HEK293 (cell line): Measurements from ENCODE around the gene HDAC10.

Experiments used
- KLF10 ChIP-seq: fragments of 450-650 bp; IDR thresholded peaks from 2 replicates; pipeline ENCODE4 v1.5.1; 2018; ENCODE audit warnings: missing biosample characterization, mild to moderate bottlenecking, missing genetic modification characterization
- MZF1 ChIP-seq: fragments of 450-650 bp; formaldehyde crosslinking; IDR thresholded peaks from 2 replicates; pipeline ENCODE4 v1.5.1; 2017; ENCODE audit warnings: missing biosample characterization, missing genetic modification characterization, borderline replicate concordance
- OVOL3 ChIP-seq: fragments of 450-650 bp; formaldehyde crosslinking; IDR thresholded peaks from 2 replicates; pipeline ENCODE4 v1.5.1; 2016; ENCODE audit warnings: missing biosample characterization, missing genetic modification characterization
- PATZ1 ChIP-seq: fragments of 450-650 bp; formaldehyde crosslinking; IDR thresholded peaks from 2 replicates; pipeline ENCODE4 v1.5.1; 2016; ENCODE audit warnings: missing biosample characterization, missing genetic modification characterization
- PBX3 ChIP-seq: sonication (generic); formaldehyde crosslinking; IDR thresholded peaks from 2 replicates; pipeline ENCODE4 v1.8.1; 2022; ENCODE audit warnings: mild to moderate bottlenecking, moderate library complexity, missing genetic modification reagents
- PRDM6 ChIP-seq: fragments of 450-650 bp; formaldehyde crosslinking; IDR thresholded peaks from 2 replicates; pipeline ENCODE4 v1.5.1; 2017; ENCODE audit warnings: missing biosample characterization, missing genetic modification characterization
- SALL2 ChIP-seq: fragments of 450-650 bp; formaldehyde crosslinking; IDR thresholded peaks from 2 replicates; pipeline ENCODE4 v1.5.0; 2017; ENCODE audit warnings: missing biosample characterization, mild to moderate bottlenecking, missing genetic modification characterization, borderline replicate concordance
- SP2 ChIP-seq: fragments of 450-650 bp; formaldehyde crosslinking; IDR thresholded peaks from 2 replicates; pipeline ENCODE4 v1.5.1; 2016; ENCODE audit warnings: missing biosample characterization, missing genetic modification characterization
- ZBTB17 ChIP-seq: fragments of 450-650 bp; formaldehyde crosslinking; IDR thresholded peaks from 2 replicates; pipeline ENCODE4 v1.5.1; 2016; ENCODE audit warnings: missing biosample characterization, missing genetic modification characterization
- ZBTB21 ChIP-seq: fragments of 450-650 bp; formaldehyde crosslinking; IDR thresholded peaks from 2 replicates; pipeline ENCODE4 v1.5.1; 2017; ENCODE audit warnings: missing biosample characterization, missing genetic modification characterization
- ZEB2 ChIP-seq: fragments of 450-650 bp; formaldehyde crosslinking; IDR thresholded peaks from 2 replicates; pipeline ENCODE4 v1.5.1; 2016; ENCODE audit warnings: missing biosample characterization, missing genetic modification characterization
- ZFP69B ChIP-seq: fragments of 450-650 bp; formaldehyde crosslinking; IDR thresholded peaks from 2 replicates; pipeline ENCODE4 v1.5.1; 2016; ENCODE audit warnings: missing biosample characterization, missing genetic modification characterization
- ZNF10 ChIP-seq: fragments of 450-650 bp; formaldehyde crosslinking; IDR thresholded peaks from 2 replicates; pipeline ENCODE4 v1.5.1; 2017; ENCODE audit warnings: missing biosample characterization, missing genetic modification characterization
- ZNF133 ChIP-seq: fragments of 450-650 bp; formaldehyde crosslinking; IDR thresholded peaks from 2 replicates; pipeline ENCODE4 v1.5.1; 2016; ENCODE audit warnings: missing biosample characterization, missing genetic modification characterization
- ZNF16 ChIP-seq: fragments of 450-650 bp; formaldehyde crosslinking; IDR thresholded peaks from 2 replicates; pipeline ENCODE4 v1.5.1; 2016; ENCODE audit warnings: low read depth, missing biosample characterization, missing genetic modification characterization
- ZNF18 ChIP-seq: fragments of 450-650 bp; formaldehyde crosslinking; IDR thresholded peaks from 2 replicates; pipeline ENCODE4 v1.5.1; 2016; ENCODE audit warnings: missing biosample characterization, missing genetic modification characterization
- ZNF2 ChIP-seq: fragments of 450-650 bp; formaldehyde crosslinking; IDR thresholded peaks from 2 replicates; pipeline ENCODE4 v1.5.1; 2016; ENCODE audit warnings: missing biosample characterization, missing genetic modification characterization
- ZNF223 ChIP-seq: fragments of 450-650 bp; formaldehyde crosslinking; IDR thresholded peaks from 2 replicates; pipeline ENCODE4 v1.5.1; 2016; ENCODE audit warnings: missing biosample characterization, missing genetic modification characterization
- ZNF239 ChIP-seq: fragments of 450-650 bp; formaldehyde crosslinking; IDR thresholded peaks from 2 replicates; pipeline ENCODE4 v1.5.1; 2016; ENCODE audit warnings: missing biosample characterization, missing genetic modification characterization
- ZNF362 ChIP-seq: fragments of 450-650 bp; formaldehyde crosslinking; IDR thresholded peaks from 2 replicates; pipeline ENCODE4 v1.5.1; 2016; ENCODE audit warnings: missing biosample characterization, missing genetic modification characterization
- ZNF391 ChIP-seq: fragments of 450-650 bp; formaldehyde crosslinking; IDR thresholded peaks from 2 replicates; pipeline ENCODE4 v1.5.1; 2016; ENCODE audit warnings: low read depth, missing biosample characterization, missing genetic modification characterization, borderline replicate concordance
- ZNF423 ChIP-seq: fragments of 450-650 bp; formaldehyde crosslinking; IDR thresholded peaks from 2 replicates; pipeline ENCODE4 v1.5.1; 2016; ENCODE audit warnings: missing biosample characterization, missing genetic modification characterization
- ZNF521 ChIP-seq: fragments of 450-650 bp; formaldehyde crosslinking; IDR thresholded peaks from 2 replicates; pipeline ENCODE4 v1.5.1; 2017; ENCODE audit warnings: missing biosample characterization, mild to moderate bottlenecking, missing genetic modification characterization
- ZNF626 ChIP-seq: fragments of 450-650 bp; sonication (Bioruptor Pico); formaldehyde crosslinking; IDR thresholded peaks from 2 replicates; pipeline ENCODE4 v1.5.1; 2018; ENCODE audit warnings: missing biosample characterization, missing genetic modification characterization, inconsistent platforms
- ZNF664 ChIP-seq: fragments of 450-650 bp; formaldehyde crosslinking; IDR thresholded peaks from 2 replicates; pipeline ENCODE4 v1.5.1; 2016; ENCODE audit warnings: missing biosample characterization, missing genetic modification characterization
- ZNF692 ChIP-seq: fragments of 450-650 bp; formaldehyde crosslinking; IDR thresholded peaks from 2 replicates; pipeline ENCODE4 v1.5.1; 2016; ENCODE audit warnings: missing biosample characterization, missing genetic modification characterization
- ZNF701 ChIP-seq: fragments of 450-650 bp; formaldehyde crosslinking; IDR thresholded peaks from 2 replicates; pipeline ENCODE4 v1.5.1; 2016; ENCODE audit warnings: missing biosample characterization, missing genetic modification characterization
- ZNF707 ChIP-seq: fragments of 450-650 bp; formaldehyde crosslinking; IDR thresholded peaks from 2 replicates; pipeline ENCODE4 v1.5.1; 2016; ENCODE audit warnings: missing biosample characterization, missing genetic modification characterization
- ZNF76 ChIP-seq: fragments of 450-650 bp; formaldehyde crosslinking; IDR thresholded peaks from 2 replicates; pipeline ENCODE4; 2016; ENCODE audit warnings: low read depth, missing biosample characterization, missing genetic modification characterization, borderline replicate concordance
- ZSCAN30 ChIP-seq: fragments of 450-650 bp; IDR thresholded peaks from 2 replicates; pipeline ENCODE4 v1.5.1; 2018; ENCODE audit warnings: missing biosample characterization, mild to moderate bottlenecking, missing genetic modification characterization, moderate library complexity
- ZXDB ChIP-seq: fragments of 450-650 bp; formaldehyde crosslinking; IDR thresholded peaks from 2 replicates; pipeline ENCODE4 v1.5.1; 2016; ENCODE audit warnings: missing biosample characterization, missing genetic modification characterization

The HDAC10 gene

GRCh38 chr22:50250555-50251476, at the start of gene HDAC10 (continued):
- TF ChIP-seq ZNF239 (tag by site-specific recombination) (no peak), ZNF664 (tag by site-specific recombination) (no peak), ZBTB17 (peak; percentile 82), ZBTB21 (tag by site-specific recombination) (no peak), OVOL3 (no peak), KLF10 (tag by site-specific recombination) (0 out of 2 replicates have a peak, but pooled peaks have one; percentile 50), ZXDB (peak; percentile 32; the same call in 1 of the 2 replicates), ZNF423 (tag by site-specific recombination) (no peak), ZNF133 (no peak), ZNF76 (tag by site-specific recombination) (peak; percentile 12; the same call in 1 of the 2 replicates), ZNF223 (tag by site-specific recombination) (no peak), ZFP69B (tag by site-specific recombination) (no peak), ZNF391 (tag by site-specific recombination) (0 out of 2 replicates have a peak, but pooled peaks have one; percentile 11), SALL2 (no peak), ZNF701 (tag by site-specific recombination) (no peak), ZNF626 (tag by site-specific recombination) (no peak), ZNF707 (tag by site-specific recombination) (no peak), ZEB2 (tag by site-specific recombination) (no peak), ZNF10 (tag by site-specific recombination) (no peak), ZNF16 (tag by site-specific recombination) (no peak), ZNF362 (tag by site-specific recombination) (no peak), PATZ1 (tag by site-specific recombination) (peak; percentile 43; the same call in 1 of the 2 replicates), ZNF521 (no peak), PBX3 (CRISPR knock-in tag) (no peak), ZNF18 (tag by site-specific recombination) (no peak), SP2 (peak; percentile 80), ZSCAN30 (tag by site-specific recombination) (peak; percentile 61; the same call in 1 of the 2 replicates), ZNF2 (tag by site-specific recombination) (peak; percentile 77), ZNF692 (tag by site-specific recombination) (0 out of 2 replicates have a peak, but pooled peaks have one; percentile 29), MZF1 (no peak), PRDM6 (no peak)
